ENCODE measurements around the gene SPSB1. TPM values are rescaled to one million over a fixed set of nuclear protein-coding genes. Genes with fewer than 3 reads are reported as not detected.

The SPSB1 gene
- polyA plus RNA-seq, 1 donor: 9.8 TPM

GRCh38 chr1:9278585-9279153 is 14.0 kb upstream of the SPSB1 start:
- DNase-seq: no peak

DNA sequence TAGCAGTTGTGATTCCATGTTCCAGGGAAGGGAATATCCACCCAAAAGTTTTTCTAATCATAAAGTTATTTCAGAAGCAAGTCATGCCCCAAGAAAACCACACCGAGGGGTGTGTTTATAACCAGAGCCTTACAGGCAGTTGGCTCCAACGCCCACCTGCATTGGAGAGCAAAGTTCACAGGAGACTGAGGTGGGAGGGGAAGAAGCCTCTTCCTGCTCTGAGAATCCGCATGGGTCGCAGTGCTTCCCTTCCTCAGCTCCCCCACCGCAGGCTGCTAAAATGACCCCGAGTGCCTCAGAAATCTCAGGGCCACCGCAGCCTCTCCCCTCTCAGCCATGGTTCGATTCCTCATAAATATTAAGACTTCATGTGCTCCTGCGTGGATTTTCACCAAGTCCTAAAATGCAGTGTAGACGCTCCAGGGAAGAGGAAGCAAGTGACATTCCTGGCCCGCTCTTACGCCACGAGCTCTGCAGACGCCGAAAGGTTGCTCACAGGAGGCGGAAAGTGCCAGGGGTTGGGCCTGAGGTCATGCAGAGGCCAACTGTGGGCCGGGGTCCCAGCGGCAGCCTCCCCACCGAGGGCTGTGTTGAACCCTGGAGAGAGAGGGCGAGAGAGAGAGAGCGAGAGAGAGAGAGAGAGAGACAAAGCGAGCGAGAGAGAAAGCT is 13.4 kb upstream of the SPSB1 start:
- DNase-seq: no peak

DNA sequence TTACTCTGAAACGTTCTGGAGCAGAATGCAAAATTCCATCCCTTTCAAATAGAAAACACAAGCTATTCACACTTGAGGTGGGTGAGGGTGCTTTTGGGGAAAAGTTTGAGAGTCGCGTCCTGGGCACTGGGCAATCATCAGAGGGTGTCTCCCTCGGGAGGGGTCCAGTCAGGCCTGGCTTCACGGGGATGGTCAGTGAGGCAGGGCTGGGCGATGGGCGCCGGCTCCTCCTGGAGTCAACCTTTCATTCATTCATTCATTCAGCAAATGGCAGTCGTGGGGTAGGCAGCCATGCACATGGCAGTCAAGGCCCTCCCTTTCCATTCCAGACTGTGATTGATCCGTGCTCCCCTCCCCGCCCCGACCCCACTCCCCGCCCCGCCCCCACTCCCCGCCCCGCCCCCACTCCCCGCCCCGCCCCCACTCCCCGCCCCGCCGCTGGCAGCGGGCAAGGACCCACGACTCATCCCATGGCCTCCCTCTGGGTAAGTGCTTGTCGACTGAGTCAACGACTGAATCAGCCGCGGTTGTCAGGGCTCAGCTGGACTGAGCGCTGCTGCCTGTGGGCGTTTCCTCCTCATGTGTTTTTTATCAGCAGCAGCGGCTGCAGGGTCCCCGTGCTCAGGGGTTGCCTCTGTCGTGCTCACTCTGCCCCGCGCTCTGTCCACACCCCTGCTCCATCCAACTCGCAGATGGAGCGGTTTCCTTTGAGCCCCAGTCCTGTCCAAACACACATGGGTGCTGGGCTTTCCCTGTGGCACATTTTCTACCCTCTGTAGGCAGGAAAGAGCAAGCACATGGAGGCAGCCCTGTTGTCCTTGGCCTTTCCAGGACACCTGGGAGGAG is 12.5 kb upstream of the SPSB1 start:
- DNase-seq: no peak

DNA sequence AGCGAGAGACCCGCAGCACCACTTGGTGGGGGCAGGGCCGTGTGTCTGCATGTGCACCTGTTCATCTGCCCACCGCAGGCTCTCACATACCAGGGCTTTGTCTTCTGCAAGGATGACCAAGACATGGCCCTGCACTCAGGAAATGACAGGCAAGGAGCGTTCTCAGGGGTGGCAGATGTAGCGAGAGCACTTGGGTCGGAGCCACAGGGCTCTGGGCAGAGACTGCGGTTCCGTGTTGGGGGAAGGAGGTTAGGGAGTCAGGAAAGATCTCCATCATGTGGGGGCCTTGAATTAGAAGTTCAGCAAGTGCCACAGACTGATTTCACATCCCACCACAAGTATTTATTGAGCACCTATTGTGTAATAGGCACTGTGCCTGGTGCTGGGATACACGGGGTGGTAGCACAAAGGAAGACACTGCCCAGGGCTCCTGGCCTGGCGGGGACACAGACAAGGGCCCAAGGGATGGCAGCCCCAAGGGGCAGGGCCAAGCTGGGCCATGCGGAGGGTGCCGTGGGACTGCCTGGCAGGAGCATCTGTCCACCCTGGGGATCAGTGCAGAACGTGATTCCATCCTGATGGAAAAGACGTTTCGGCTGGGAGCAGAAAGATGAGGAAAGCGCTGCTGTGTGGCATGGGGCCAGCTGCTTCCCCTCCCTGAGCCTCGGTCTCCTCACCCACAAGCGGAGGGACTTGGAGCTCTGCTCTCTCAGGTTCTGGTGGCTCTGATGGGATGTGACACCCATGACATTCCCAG is 11.4 kb upstream of the SPSB1 start:
- DNase-seq: no peak

GRCh38 chr1:9281908-9282695 is 10.6 kb upstream of the SPSB1 start:
- DNase-seq: no peak

DNA sequence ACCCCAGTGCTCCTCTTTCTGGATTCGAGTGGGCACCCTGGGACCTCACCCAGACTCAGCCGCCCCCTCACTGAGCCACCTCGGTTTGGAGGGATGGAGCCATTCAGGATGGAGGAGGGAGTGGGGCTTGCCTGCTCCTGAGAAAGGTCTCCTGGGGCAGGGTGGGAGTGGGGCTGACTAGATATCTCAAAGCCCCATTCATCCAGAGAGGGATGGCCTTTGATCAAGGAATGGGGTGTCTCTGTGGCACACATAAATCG is 10.1 kb upstream of the SPSB1 start:
- no peak for DNase-seq

GRCh38 chr1:9284061-9284460 is 8.6 kb upstream of the SPSB1 start:
- DNase-seq: no peak

- DNase-seq: no peak
Observed at GRCh38 chr1:9286556-9286955, 6.1 kb upstream of the SPSB1 start.

DNA sequence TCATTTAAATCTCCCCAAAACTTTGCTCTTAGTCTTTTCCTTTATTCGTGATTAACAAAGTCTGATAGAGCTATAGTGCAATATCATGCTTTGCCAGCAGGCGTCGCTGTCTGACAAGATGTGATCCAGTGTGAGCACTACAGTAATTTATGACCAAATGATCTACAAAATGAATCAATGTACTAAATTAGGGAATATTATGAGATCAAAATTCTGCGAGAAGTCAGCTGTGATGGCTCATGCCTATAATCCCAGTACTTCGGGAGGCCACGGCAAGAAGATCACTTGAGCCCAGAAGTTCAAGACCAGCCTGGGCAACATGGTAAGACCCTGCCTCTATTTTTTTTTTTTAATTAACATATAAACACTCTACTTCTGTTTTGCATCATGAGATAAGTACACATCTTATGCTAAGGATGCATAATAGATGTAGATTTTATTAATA is 3.6 kb upstream of the SPSB1 start:
- no peak for DNase-seq

- DNase-seq: no peak
Observed at GRCh38 chr1:9289711-9290485, 2.8 kb upstream of the SPSB1 start.

GRCh38 chr1:9291914-9292360 is 757 bp upstream of the SPSB1 start:
- DNase-seq: no peak

DNA sequence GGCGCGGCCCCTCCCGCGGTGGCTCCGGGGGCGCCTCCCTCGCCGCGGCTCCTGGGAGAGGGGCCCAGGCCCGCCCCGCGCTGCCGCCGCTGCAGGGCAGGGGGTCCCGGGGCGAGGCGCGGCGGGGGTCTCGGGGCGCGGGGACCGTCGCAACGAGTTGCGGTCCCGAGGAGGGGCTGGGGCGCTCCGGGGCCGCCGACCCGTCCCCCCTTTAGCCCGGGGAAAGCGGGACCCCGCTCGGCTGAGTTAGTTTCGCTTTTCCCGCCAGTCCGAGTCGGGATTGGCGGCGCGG is 493 bp downstream of the SPSB1 start:
- no peak for DNase-seq

- no peak for DNase-seq
Observed at GRCh38 chr1:9293533-9294404, 1.1 kb downstream of the SPSB1 start.

DNA sequence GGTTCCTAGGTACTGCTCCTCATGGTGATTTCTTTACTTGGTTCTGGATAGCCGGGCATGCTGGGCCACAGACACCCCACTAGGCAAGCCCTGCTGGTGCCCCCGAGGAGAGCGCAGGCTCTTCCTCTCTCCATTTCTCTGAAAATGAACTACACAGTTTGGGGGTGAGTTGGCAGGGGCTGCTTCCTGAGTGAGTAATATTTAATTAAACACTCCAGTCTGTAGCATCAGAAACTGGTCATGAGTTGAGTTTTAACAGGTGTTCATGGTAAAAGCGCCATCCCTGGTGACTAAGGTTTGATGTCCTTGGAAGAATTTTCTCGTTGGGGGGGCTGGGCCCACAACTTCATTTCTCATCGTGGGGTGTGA is 1.7 kb downstream of the SPSB1 start:
- no peak for DNase-seq

DNA sequence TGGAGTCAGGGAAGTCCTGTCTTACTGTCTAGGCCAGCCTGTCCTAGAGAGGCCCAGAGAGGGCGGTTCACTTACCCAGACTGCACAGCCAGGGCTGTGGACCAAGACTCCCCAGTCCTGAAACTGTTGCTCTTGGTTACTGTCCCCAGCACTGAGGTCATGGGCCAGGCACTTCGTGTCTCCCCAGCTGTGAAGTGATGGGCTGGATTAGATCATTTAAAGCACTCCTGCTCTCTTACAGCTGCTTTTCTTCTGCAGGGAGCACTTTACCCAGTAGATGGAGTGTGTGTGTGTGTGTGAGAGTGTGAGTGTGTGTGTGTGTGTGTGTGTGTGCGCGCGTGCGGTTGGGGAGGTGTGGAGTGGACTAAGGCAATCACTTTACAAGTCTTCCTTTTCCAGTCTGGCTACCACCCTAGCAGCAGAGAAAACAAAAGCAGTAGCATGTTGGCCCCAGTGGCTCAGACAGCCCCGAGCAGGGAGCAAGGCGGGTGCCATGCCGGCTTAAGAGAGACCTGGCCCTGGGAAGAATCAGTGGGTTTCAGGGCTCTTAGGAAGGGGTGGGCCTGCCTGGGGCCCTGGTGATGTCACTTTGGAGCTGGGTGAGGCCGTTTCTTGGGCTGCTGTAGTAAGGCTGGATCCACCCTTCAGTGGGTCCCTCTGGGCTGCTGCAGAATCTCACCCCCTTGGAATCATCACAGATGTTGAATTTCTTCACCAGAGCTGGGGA is 2.4 kb downstream of the SPSB1 start:
- DNase-seq: no peak

- DNase-seq: no peak
Observed at GRCh38 chr1:9295884-9296283, 3.2 kb downstream of the SPSB1 start.

- DNase-seq: no peak
Observed at GRCh38 chr1:9296850-9297249, 4.2 kb downstream of the SPSB1 start.

GRCh38 chr1:9297831-9298230 is 5.1 kb downstream of the SPSB1 start:
- no peak for DNase-seq

GRCh38 chr1:9298282-9298681 is 5.6 kb downstream of the SPSB1 start:
- no peak for DNase-seq

Data from left kidney (tissue), 2 donors.